Globus pallidus (tissue), 1 donor: Measurements from ENCODE around the gene DGKD.

Source experiments
- DNase-seq: peaks from one replicate; pipeline ENCODE4 v3.0.0-alpha.2; 2015; ENCODE audit warnings: low spot score

DGKD gene

DNA sequence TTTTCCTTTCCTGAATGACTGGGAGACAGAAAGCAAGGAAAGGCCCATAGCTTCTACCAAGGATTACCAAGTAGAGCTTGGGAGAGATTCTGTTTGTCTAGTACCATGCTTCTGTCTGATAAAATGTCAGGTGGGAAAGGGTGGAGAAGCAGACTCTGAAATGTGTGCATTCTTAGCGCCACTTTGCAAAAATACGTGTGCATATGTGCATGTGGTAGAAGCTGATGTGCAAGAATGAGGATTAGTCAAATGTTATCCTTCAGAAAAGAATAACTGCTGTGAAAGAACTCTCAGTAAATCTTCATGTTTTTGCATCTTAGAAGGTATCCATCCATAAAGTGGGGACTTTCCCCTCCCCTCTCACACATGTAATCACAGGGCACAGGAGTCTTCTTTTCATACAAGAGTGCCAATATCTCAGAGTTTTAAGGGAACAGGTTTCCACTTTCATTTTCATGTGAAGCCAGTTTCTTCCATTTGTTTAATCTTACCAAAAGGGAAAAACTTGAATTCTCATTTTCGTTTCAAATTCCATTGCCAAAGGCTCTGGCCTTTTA lies 15.4 kb upstream of the DGKD start:
- no peak for DNase-seq

DNA sequence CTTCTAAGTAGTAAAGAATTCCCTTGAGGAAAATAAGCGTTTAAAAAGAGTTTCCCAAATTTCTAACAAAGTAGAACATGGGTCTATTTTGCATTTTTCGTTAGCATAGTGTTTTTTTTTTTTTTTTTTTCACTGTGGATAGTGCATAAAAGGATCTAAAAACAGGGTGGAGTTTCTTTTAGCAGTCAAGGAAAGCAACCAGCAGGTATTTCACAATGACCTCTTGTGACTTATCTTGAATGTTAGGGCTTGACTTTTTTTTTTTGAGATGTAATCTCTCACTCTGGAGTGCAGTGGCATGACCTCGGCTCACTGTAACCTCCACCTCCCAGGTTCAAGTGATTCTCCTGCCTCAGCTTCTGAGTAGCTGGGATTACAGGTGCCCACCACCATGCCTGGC lies 14.9 kb upstream of the DGKD start:
- no peak for DNase-seq

GRCh38 chr2:233341296-233341695 lies 13.0 kb upstream of the DGKD start:
- DNase-seq = no peak

GRCh38 chr2:233342301-233342700 lies 12.0 kb upstream of the DGKD start:
- DNase-seq = no peak

DNA sequence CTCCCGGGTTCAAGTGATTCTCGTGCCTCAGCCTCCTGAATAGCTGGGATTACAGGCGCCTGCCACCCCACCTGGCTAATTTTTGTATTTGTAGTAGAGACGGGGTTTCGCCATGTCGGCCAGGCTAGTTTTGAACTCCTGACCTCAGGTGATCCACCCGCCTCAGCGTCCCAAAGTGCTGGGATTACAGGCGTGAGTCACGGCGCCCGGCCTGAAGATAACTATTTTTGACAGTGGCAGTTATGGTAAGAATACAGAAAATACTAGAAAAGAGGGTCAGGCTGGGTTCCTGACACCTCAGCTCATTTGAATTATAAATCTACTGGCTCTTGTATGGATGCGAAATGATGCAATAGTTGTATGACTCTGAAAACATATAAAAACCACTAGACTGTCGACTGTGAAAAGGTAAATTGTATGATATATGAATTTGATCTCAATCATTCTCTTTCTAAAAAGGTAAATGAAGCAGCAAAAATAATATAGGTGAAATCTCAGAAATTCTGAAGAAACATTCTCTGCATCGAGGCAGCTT lies 11.1 kb upstream of the DGKD start:
- DNase-seq = no peak

DNA sequence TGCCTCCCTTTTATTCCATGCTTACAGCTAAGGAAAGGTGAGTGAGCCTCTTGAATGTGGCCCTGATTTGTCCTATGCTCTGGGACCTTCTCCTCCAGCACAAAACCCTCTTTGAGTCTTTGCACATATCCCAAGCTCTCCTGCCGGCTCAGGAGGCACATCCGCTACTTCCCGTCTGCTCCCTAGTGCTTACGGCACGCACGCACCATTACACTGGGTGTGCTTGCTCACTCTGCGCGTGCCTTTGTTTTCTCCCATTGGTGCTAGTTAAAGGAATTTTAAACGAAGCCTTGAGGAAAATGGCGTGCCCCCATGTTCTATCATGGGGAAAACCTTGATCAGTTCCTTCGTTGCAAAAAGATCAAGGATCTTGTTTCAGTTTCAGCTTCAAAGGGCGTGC lies 7.9 kb upstream of the DGKD start:
- no peak for DNase-seq

GRCh38 chr2:233346930-233347329 lies 7.4 kb upstream of the DGKD start:
- DNase-seq = peak; percentile 85

DNA sequence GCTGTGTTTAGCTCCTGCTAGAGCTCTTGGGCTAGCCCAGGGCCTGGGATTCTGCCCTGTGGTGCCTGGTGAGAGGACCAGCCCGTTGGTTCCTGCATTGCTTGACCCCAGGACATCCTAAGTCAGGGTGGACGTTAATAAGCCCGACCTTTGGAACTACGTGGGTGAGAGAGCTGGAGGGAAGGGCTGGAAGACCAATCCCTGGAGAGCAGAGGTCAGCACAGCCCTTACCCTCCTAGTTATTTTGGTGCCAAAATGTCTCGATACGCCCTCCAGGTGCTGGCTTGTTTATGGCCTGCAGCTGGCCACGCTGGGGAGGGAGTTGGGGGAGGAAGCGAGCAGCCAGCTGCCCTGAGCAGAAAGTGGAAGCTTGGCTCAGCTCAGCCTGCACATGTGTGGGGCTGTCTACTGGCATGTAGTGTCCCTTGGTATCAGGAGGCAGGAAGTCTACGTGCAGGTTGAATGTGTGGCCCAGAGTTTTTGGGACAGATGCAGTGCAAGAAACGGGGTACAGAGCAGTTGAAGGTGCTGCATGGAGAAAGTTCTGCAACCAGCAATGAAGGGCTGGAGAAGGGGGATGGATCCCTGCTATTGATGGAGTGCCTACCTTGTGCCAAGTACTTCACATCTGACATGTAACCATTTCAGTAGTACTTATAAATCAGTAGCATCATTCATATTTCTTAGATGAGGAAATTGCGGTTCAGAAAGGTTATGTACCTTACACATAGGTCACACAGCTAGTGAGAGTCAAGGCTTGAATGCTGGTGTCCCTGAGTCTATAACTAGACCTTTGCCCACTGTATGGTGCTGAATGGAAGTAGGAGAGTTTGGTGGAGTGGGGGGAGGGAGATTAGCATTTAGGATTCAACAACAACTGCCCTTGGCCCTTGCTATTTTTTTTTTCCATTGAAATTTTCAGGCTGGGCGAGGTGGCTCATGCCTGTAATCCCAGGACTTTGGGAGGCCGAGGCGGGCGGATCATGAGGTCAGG lies 5.0 kb upstream of the DGKD start:
- DNase-seq = peak; percentile 87

- DNase-seq = no peak
These were observed 3.6 kb upstream of the DGKD start for GRCh38 chr2:233350708-233351107.

DNA sequence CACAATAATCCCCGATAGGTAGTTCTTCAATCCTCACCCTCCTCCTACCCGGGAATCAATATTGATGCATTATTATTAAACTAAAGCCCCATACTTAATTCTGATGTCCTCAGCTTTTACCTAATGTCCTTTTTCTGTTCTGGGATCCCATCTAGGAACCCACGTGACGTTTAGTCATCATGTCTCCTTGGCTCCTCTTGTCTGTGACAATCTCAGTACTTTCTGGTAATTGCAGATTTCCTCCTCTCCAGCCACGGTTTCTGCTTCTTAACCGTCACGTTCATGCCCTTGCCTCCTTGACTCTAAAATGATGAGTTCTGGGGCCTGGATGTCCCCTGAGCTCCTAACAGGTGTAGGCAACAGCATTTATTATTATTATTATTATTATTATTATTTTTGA lies 2.9 kb upstream of the DGKD start:
- DNase-seq = no peak

- no peak for DNase-seq
These were observed 2.0 kb upstream of the DGKD start for GRCh38 chr2:233352141-233352842.

DNA sequence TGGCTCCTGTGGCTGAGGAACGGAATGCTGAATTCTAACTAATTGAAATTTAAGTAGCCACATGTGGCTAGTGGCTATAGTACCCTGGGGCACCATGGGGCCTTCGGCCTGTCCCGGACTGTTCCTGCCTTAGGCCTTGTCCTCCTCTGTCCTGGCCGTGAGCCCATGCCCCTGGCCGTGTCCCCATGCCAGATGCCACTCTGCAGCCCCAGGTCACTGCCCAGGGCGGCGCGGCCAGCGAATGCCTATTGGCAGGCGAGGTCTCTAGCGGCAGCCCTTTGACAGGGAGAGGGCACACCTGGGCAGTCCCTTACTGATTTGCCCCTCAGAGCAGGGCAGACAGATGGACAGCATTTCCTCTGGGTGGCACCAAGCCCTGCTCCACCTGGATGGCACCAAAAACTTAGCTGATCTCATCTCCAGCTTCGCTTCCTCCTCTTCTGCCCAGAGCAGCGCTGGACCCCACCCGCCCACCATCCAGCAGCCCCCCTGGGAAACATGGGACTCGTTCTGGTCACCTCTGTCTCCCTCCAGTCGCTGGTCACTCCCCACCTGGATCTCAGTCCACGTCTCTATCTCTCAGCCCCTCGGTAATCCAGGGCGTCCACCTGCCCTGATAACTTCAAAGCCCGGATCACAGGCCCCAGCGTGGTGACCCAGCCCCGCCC lies 1.1 kb upstream of the DGKD start:
- no peak for DNase-seq

GRCh38 chr2:233354500-233354924 lies 218 bp downstream of the DGKD start:
- no peak for DNase-seq

GRCh38 chr2:233354971-233355574 lies 779 bp downstream of the DGKD start:
- no peak for DNase-seq

- no peak for DNase-seq
These were observed 1.6 kb downstream of the DGKD start for GRCh38 chr2:233355916-233356315.

DNA sequence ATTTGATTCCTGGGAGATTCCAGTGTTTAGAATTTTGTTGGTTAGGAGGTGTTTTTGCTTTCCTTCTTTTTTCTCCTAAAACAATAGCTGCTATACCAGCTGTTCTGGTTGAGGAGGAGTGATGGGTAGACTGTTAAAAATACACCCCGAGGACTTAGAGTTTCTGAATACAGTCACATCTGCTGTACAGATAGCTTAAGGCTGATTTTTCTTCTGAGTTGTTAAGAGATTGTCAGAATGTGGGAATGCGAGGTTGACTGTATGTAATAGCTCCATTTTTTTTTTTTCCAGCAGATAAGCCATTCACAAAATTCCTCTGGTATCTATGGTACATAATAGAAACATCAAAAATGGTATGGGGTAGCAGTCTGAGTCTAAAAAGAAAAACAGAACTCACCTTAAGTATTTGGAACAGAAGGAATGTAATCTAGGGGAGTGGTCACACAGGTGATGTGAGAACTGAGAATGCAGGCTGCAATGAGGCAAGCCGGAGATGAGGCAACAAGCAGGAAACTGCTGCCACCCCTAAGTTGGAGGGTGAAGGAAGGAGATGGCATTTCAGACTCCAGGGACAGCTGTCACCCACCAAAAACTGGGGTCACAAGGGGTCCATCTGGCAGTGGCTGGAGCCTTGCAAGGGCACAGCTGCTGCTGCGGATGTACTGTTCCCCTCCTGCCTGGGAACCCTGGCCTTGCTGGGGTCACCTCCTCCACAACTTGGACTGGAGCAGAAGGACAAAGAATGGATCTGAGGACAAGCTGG lies 2.4 kb downstream of the DGKD start:
- DNase-seq = no peak

DNA sequence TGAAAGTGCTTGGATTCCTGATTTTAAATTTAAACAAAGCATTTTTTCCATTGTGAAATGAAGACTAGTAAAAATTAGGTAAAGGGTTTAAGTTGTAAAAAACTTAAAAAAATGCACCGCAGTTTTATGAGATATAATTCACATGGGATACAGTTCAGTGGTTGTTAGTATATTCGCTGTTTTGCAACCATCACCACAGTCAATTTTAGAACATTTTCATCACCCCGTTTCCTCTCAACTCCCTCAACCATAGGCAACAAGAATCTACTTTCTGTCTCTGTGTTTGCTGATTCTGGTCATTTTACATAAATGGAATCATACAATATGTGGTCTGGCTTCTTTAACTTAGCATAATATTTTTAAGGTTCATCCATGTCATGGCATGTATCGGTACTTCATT lies 4.0 kb downstream of the DGKD start:
- DNase-seq = no peak

DNA sequence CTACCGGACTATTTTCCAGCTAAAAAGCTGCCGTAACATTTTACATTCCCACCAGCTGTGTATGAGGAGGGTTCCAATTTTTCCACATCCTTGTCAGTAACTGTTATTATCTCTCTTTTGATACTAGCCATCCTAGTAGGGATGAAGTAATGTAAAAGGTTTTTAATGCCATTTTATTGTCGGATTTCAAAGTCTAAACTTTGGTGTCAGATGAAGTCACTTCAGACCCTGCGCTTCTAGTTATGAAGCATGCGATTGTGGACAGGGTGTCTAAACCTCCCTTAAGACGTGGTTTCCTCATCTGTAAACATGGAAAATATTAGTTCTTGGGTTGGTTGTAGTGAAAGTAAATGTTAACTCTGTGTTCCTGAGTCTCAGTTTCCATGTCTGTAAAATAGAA lies 4.7 kb downstream of the DGKD start:
- no peak for DNase-seq

DNA sequence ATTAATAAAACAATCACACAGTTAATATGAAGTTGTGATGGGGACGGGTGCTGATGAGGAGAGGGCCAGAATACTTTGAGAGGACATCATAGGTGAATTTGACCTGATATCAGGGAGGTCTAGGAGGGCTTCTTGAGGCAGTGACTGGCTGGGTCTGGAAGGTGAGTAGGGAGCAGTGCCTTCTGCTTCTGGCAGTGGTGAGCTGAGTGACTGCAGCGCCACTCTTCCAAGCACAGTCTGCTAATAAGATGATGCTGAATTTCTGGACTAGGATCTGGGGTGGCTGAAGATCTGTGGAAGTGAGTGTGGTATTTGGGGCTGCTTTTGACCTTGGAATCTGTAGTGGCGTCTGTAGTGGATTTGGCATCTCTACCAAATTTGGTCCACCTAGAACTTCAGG lies 5.5 kb downstream of the DGKD start:
- DNase-seq = no peak

- no peak for DNase-seq
These were observed 6.5 kb downstream of the DGKD start for GRCh38 chr2:233360771-233361176.

- no peak for DNase-seq
These were observed 7.0 kb downstream of the DGKD start for GRCh38 chr2:233361297-233361696.
